Hematopoietic multipotent progenitor cell treated with erythropoietin and hydrocortisone succinate and interleukin-3 and kit ligand, for 6 days (in vitro differentiated cells): ENCODE results near the gene BAX.
A peak's percentile ranks its signal among the peaks of the same experiment; 100 is the strongest.

ENCODE experiments used
- DNase-seq: peaks from one replicate; pipeline ENCODE4 v3.0.0-alpha.2; 2015

The BAX gene

DNA sequence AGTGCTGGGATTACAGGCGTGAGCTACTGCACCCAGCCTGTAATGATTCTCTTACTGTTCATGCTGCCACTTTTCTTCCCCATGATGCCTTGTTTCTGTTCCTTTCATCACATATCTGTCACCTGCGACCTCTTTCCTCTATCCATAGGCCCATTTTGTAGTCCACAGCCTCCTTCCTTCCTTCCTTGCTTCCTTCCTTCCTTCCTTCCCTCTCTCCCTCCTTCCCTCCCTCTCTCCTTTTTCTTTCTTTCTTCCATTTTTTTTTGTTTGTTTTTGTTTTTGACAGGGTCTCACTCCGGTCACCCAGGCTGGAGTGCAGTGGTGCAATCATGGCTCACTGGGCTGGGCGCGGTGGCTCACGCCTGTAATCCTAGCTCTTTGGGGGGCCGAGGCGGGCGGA is 34.2 kb downstream of the BAX start:
- DNase-seq = no peak

DNA sequence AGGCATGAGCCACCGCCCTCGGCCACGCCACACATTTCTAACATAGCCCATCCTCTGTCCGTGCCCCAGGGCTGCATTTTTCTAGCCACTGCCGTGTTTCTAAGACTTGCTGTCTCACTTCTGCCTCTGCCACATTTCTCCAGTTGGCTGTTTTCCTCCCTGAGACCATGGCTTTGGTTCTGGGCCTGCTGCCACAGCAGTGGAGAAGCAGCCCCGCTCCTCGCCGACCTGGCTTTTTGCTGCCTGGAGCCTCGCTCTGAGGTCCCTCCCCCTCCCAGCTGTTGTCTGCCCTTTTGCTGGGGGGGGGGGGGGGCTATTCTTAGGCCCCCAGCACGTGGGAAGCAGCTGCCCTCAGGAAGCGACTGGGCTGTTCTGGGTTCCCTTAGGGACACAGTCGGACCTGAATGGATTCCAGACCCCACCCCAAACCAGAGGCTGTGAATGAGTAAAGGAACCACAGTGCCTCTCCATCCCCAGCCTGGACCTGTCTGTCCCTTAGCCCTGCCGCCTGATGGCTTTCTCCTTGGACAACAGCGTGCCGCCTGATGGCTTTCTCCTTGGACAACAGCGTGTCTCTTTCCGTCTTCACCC is 35.1 kb downstream of the BAX start:
- no peak for DNase-seq

DNA sequence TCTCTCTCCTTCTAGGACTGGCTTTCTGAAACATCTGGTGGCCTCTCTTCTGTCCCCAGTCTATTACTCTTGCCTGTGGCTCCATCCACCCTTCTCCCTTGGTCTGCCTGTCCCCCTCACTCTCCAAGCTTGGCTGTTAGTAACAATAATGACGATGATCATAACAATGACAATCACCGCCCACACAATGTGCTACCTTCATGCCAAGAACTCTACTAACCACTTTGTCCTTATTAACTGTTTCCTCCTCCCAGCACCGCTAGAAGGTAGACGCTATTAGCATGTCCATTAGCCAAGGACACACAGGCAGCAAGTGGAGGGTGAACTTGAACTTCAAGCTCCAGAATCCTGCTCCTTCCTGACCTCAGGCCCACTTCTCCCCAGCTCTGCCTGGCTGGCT is 35.7 kb downstream of the BAX start:
- DNase-seq = no peak

DNA sequence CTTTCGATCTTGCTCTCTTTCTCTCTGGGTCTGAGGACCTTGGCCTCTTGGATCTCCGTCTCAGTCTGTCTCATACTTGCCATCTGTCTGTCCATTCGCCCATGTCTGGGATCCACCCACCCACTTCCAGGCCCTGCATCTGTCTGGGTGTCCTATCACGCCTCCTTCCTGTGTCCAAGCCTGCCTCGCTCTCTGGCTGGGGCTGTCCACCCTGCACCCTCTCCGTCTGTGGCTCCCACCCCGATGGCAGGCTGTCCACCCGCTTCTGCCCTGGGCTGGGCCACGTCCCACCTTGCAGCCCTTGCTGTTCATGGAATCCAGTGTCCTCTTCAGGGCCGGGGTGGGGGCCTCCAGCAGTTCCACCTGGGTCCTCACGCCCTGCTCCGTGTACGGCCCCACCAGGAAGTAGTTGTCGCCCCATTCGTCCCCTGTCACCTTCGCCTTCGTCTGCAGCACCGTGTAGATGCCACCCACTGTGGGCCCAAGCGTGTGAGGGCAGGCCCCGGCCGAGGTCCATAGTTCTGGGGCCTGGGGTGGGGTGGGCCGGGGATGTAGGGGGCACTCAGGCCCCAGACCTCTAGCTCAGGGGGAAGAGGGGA is 36.4 kb downstream of the BAX start:
- no peak for DNase-seq

DNA sequence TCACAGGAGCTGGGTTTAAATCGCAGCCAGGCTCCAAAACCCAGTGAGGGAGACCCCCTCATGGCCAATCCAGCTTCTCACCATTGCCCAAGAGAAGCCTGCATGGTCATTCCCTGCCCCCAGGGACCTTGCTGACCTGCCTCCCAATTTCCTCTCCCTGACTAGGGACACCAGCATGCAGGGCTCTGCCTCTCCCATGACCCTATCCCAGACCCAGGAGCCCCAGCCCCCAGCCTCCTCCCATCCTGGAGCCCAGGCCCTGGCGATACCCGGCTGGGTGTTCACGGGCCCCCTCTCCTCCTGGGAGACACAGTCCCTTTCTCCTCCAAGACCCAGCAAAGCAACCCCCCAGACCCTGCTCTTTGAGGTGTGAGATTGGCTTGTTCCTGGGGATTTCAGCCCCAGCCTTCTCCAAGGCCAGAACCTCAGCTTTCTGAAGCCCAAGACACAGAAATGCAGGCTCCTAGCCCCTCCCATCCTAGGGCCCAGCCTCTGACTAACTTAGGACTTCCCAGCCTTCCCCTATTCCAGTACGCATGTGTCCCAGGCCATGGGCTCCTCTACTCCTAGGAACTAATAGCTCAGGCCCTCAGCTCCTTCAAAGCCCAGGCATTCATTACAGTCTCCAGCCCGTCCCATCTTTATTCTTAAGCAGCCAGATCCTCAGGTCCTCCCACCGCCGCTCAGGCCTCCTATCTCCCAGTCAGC is 37.4 kb downstream of the BAX start:
- DNase-seq = peak; percentile 64

DNA sequence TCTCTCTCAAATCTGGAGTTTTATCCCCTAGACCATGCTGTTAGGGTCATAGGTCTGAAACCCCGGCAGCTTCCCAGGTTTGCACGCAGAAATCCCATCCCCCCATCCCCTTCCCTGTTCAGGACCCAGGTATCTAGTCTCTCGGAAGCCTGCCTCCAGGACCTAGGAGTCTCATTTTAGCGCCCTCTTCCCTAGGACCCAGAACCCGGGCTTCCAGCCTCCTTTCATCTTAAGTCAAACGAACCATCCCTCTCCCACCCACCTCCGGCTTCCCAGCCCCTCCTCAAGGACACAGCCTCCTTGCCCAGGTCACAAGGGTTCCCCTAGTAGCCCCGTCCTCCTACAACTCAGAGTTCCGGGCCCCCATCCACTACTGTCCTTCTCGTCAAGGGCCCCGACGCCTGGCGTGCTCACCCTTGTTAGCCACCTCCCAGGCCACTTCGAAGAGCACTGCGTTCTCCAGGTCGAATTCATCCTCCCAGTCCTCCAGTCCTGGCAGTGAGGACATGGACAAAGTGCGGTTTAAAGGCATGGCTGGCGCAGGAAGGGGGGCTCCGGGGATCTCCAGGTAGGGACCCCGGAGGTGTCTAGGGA is 38.0 kb downstream of the BAX start:
- peak; percentile 32 for DNase-seq

DNA sequence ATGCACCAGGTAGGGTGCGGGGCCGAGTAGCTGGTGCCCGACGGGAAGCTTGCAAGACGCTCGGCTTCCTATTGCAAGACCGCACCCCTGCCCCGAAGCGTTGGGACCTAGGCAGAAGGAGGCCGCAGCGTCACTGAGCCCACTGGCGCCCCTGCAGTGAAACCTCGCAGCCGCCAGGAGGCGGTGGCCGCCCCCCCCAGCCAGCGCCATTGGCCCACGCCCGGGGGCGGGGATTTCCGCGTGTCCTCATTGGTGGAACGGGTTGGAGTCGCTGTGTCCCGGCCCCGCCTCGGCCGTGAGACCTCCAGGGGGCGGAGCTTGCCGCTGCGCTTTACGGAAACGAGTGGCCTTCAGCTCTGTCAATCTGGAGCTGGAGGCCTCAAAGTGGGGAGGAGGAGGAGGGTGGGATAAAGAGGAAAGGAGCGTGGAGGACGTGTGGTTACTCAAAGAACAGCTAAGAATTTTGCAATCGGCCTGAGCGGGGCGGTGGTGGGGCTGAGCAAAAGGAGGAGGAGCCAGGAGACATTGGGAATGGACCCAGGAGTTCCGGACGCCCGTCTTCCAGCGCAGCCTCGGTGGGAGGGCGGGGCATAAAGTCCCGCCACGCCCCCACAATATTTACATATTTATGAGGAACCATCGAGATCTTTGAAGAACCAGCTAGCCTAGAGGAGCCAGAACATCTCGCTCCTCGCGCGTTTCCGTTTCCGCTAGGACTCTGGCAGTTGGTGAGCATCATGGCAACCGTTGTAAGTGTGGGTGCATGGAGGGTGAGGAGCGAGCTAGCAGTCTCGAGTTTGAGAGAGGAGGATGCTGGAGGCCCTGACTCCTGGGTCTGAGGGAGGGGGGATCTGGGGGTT is 38.7 kb downstream of the BAX start, which contains the start of the genes GYS1 and RUVBL2:
Gene GYS1, minus strand, starts transcription at position 135 of the 860 bp plus-strand sequence. CDS start 197 bp downstream, outside the sequence.
Gene RUVBL2, plus strand, starts transcription at position 713 of the 860 bp plus-strand sequence. Its CDS starts 25 bp downstream, at position 738.
- DNase-seq = peak; percentile 100

DNA sequence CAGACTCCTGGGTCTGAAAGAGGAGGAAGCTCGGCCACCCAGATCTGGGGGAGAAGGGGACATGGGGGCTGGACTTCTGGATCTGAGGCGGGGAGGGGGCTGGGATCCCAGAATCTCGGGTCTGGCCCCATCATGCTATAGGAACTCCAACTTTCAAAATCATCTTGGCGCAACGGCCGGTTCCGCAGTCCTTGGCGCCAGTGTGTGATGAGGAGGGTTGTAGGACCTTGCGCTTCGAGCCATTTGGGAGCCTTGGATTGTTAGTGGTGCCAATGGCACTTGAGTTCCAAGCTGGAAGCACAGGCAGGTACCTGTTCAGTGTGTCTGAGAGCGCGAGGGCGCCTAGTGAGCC is 39.3 kb downstream of the BAX start:
- DNase-seq = no peak

DNA sequence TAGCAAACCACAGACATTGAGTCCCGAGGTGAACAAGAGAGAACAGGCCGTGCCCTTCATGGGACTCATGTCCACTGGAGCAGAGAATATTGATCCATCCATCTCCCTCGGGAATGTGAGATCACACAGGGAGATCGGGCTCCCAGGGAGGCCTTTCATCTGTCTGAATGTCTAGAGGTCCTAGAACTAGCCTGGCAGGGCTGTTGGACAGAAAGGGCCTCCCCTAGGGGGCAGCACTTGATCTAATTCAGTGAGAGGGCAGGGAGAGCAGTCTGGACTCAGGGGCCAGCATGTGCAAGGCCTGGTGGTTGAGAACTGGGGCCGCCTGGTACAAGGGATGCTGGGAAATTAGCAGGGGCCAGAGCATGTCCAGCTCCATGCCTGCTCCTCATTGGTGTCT is 43.3 kb downstream of the BAX start:
- DNase-seq = peak; percentile 90

DNA sequence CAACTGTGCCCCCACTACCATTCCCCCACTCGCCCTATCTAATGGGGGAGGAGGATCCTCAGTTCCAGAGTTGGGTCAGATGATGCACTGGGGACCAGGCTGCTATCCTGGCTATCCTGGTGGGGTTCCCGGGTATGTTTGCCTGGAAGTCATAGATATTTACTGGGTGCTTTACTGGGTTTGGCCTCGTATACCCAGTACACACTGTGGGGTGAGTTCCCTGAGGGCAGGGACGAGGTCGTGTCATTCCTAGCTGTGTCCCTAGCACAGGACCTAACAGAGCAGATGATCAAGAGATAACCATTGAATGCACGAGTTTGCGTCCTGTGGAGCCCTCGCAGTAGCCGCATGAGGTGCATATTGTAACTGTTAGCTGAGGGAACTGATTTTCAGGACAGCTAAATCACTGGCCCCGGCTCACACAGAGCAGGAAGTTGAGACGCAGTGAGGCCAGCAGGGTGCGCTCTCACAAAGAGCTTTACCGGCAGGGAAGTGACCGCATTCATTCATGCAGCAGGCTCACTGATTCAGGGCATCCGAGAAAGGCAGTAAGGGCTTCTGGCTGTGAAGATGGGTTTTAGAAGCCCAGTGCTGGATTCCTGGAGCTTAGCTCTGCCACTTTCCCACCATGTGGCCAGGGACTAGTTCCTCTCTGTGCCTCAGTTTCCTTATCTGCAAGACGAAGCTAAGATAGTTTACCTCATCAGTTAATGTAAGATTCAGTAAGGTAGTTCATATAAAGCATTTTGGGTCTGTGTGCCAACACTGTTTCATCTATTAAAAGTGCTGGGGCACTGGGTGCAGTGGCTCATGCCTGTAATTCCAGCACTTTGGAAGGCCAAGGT is 45.0 kb downstream of the BAX start:
- DNase-seq = peak; percentile 85

DNA sequence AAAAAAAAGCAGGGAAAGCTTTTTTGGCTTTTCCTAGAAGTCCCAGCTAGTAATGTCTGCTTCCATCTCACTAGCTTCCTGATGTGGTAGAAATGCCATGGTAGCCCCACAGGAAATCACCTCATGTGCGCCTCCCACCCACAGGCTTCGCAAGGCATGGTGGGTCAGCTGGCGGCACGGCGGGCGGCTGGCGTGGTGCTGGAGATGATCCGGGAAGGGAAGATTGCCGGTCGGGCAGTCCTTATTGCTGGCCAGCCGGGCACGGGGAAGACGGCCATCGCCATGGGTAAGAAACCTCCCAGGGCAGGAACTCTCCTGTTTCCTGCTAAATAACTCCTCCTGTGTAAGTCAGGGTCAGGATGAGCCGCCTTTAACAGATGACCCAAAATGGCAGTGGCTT is 49.5 kb downstream of the BAX start:
- DNase-seq = no peak

DNA sequence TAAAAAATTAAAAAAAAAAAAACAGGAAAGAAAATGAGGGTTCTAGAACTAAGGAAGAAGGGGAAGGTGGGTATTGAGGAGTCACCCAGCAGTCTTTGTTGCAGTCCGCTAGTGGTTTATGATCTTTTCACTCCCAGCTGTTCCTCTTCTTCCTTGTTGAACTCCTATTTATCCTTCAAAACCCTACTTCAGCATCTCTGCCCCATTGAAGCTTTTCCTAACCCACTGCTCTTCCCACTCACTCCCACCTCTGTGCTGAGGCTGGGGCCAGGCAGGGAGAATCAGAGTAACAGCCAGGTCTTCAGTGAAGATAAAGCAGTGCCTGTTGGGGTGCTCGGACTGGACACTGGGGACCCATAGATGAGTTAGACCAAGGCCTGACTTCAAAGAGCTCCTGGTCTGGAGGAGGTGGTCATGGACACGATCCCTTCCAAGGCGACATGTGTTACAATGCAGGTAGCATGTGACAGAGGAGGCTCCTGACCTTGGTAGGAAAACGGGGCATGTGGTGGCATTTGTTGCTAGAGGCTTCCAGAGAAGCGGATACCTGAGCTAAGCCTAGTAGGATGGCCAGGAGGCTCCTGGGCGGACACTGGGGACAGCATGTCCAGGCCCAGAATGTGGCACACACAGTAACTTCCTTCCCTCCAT is 50.4 kb downstream of the BAX start:
- DNase-seq = no peak

DNA sequence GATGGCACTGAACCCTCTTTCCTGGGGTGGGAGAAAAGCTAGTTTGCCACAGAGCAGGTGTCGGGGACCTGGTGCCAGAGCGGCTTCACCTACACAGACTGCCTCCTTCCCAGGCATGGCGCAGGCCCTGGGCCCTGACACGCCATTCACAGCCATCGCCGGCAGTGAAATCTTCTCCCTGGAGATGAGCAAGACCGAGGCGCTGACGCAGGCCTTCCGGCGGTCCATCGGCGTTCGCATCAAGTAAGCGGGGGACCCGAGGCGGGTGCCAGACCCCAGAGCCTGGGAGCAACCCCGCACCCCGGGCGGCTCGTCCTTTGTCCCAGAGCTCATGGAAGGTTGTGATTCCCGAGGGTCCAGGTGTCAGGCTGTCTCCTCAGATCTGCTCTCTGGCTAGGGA is 52.2 kb downstream of the BAX start:
- no peak for DNase-seq

DNA sequence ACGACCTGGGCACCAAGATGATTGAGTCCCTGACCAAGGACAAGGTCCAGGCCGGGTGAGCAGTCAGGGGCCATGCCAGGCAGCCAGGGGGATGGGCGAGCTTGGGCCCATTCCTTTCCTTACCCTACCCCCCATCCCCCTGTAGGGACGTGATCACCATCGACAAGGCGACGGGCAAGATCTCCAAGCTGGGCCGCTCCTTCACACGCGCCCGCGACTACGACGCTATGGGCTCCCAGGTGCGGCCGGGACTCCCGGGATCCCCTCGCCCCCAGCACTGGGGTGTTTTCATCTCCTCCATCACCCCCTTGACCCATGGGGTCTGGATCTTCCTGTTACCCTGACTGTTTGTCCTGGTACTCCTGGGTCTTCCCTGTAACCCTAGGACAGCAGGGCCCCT is 55.2 kb downstream of the BAX start:
- DNase-seq = no peak

DNA sequence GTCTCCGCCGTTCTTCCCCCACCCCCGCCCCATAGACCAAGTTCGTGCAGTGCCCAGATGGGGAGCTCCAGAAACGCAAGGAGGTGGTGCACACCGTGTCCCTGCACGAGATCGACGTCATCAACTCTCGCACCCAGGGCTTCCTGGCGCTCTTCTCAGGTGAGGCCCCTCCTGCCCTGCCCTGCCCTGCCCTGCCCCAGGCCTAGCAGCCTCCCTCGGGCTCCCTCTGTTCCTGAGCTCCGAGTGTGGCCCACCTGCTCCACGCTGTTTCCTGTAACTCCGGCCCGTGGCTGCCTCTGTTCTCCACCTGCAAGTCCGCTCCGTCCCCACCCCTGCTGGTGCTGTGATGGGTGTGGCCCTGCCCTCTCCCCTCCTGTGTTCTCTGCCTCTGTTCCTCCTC is 55.8 kb downstream of the BAX start:
- no peak for DNase-seq

DNA sequence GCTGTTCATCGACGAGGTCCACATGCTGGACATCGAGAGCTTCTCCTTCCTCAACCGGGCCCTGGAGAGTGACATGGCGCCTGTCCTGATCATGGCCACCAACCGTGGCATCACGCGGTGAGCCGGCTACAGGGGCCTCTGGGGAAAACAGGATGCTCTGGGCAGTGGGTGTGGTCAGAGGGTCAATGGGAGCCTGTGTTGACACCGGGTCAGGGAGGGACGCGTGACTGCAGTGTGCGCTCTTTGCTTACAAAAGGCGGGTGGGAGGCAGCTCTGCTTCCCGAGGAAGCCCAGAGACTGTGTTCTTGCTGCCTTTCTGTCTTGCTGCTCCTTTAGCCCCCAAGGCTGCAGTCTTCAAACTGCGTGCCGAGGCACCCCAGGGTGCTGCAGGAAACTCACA is 56.5 kb downstream of the BAX start:
- DNase-seq = no peak
